AG09319 (cell line): ENCODE data around the gene ITIH5.
A peak's percentile ranks its signal among the peaks of the same experiment; 100 is the strongest.

ENCODE experiments used
- DNase-seq: peaks from one replicate; pipeline ENCODE4 v3.0.0-alpha.2; 2010; ENCODE audit warnings: low read depth; ENCODE audit errors: extremely low read depth
- CTCF ChIP-seq: IDR thresholded peaks from 2 replicates; pipeline ENCODE4 v1.5.1; 2011; ENCODE audit warnings: low read depth, mild to moderate bottlenecking, inconsistent platforms, low read length, moderate library complexity

The ITIH5 gene

GRCh38 chr10:7560519-7560918 is 106.2 kb downstream of the ITIH5 start:
- no peak for TF ChIP-seq CTCF
- no peak for DNase-seq

GRCh38 chr10:7559386-7559785 is 107.4 kb downstream of the ITIH5 start:
- no peak for TF ChIP-seq CTCF
- no peak for DNase-seq

GRCh38 chr10:7558036-7558435 is 108.7 kb downstream of the ITIH5 start:
- no peak for TF ChIP-seq CTCF
- no peak for DNase-seq

- DNase-seq: no peak
- no peak for TF ChIP-seq CTCF
Measured at GRCh38 chr10:7553531-7553930, 113.2 kb downstream of the ITIH5 start.

- DNase-seq: no peak
- peak; percentile 11 for TF ChIP-seq CTCF
Measured at GRCh38 chr10:7551950-7552716, 114.6 kb downstream of the ITIH5 start.

GRCh38 chr10:7551289-7551688 is 115.5 kb downstream of the ITIH5 start:
- DNase-seq: no peak
- no peak for TF ChIP-seq CTCF

- no peak for DNase-seq
- no peak for TF ChIP-seq CTCF
Measured at GRCh38 chr10:7550013-7550412, 116.8 kb downstream of the ITIH5 start.
